WI38 (cell line): ENCODE results near the gene PI16.

Experiments
- H3K4me3 ChIP-seq: 2 replicates; pipeline ENCODE4 v1.5.1; 2011; ENCODE audit warnings: low read depth, mild to moderate bottlenecking, control low read depth, low read length
- TF ChIP-seq, protein P1 (sequence below): IDR thresholded peaks from 2 replicates; pipeline ENCODE4 v1.5.1; 2012; ENCODE audit warnings: low read depth, mild to moderate bottlenecking, control low read depth, low read length

PI16 gene

GRCh38 chr6:36964349-36964748, 9.8 kb downstream of the PI16 start:
- H3K4me3 ChIP-seq: no peak overlapping the region
- TF ChIP-seq, protein P1, sequence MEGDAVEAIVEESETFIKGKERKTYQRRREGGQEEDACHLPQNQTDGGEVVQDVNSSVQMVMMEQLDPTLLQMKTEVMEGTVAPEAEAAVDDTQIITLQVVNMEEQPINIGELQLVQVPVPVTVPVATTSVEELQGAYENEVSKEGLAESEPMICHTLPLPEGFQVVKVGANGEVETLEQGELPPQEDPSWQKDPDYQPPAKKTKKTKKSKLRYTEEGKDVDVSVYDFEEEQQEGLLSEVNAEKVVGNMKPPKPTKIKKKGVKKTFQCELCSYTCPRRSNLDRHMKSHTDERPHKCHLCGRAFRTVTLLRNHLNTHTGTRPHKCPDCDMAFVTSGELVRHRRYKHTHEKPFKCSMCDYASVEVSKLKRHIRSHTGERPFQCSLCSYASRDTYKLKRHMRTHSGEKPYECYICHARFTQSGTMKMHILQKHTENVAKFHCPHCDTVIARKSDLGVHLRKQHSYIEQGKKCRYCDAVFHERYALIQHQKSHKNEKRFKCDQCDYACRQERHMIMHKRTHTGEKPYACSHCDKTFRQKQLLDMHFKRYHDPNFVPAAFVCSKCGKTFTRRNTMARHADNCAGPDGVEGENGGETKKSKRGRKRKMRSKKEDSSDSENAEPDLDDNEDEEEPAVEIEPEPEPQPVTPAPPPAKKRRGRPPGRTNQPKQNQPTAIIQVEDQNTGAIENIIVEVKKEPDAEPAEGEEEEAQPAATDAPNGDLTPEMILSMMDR: no peak

DNA sequence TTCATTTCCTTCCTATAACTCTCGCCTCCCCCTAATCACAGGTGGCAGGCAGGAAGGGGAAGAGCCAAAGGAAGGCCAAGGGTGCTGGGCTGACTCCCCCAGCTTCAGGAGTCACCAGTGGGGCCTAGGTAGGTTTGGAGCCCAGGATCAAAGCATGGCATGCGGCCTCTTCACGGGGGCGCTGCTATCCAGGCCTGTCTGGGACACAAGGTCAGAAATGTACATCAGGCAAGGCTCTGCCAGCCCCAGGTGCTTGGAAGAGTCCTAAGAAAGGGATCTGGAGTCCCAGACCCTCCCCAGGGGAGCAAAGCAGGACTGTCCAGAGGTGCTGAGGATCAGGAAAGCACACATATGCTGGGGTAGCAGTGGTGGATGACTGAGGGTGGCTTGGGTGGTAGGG, 10.4 kb downstream of the PI16 start:
- TF ChIP-seq, protein P1: no peak
- H3K4me3 ChIP-seq: no peak overlapping the region

DNA sequence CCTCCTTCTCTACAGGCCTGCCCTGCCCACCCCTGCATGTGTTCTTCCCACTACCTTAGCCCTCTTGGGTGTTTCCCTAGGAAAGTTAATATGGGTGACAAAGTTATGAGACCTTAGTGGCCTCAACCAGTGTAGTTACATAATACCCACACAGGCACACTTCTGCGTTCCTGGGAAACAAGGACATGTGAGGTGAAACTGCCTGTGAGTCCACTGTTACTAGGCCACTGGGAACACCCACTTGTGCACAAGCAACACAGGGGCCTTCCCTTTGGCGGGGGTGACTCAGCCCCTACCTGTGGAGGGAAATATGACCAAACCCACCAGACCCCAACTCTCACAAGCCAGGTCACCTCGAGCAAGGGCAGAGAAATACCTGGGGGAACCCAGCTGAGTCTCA, 12.8 kb downstream of the PI16 start:
- TF ChIP-seq, protein P1: no peak
- no peak overlapping the region for H3K4me3 ChIP-seq

DNA sequence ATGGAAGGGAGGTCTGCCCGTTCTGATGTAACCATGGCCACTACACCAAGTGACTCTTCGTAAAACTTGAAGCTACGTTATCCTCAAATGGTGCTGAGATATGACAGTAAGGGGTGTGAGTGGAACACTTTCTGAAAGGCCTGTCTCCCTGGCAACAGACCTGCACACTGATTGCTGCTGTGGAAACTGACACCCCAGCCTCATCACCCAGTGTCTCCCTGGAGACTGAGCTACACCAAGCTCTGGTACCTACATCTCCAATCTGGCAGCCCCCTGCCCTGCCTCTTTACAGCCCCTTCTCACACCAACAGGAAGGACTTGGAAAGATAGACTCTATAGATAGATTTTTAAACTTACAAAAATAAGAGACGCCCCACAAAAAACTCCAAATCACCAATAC, 13.2 kb downstream of the PI16 start:
- TF ChIP-seq, protein P1: no peak
- no peak overlapping the region for H3K4me3 ChIP-seq

GRCh38 chr6:36968266-36968977, 13.9 kb downstream of the PI16 start:
- TF ChIP-seq, protein P1: no peak
- no peak overlapping the region for H3K4me3 ChIP-seq

GRCh38 chr6:36969240-36969691, 14.7 kb downstream of the PI16 start:
- TF ChIP-seq, protein P1: no peak
- H3K4me3 ChIP-seq: no peak overlapping the region

GRCh38 chr6:36969988-36970891, 15.7 kb downstream of the PI16 start:
- H3K4me3 ChIP-seq: no peak overlapping the region
- TF ChIP-seq, protein P1: no peak
